Endothelial cell of umbilical vein (primary cell): Measurements from ENCODE around the gene CCL8. TPM values are rescaled to one million over a fixed set of nuclear protein-coding genes. Genes with fewer than 3 reads are reported as not detected.

Experiments
- BruUV-seq: library from RNA; stranded (reverse); fragments of 400-500 nt; replicated peaks from 2 replicates; lab custom pipeline; 2021; lab: Mats Ljungman, UMichigan
- CTCF ChIA-PET: fragments of 300-600, 350-600 bp; sonication (Branson Sonifier 250); formaldehyde crosslinking; loops from one replicate; lab custom pipeline; 2021; ENCODE audit warnings: antibody characterized with exemption, inconsistent platforms; lab: Charles Lee
- POLR2A ChIA-PET: fragments of 300-600, 350-600 bp; sonication (Branson Sonifier 250); formaldehyde crosslinking; loops from one replicate; lab custom pipeline; 2021; ENCODE audit warnings: antibody characterized with exemption, inconsistent platforms; lab: Charles Lee
- DNase-seq: peaks from one replicate; pipeline ENCODE4 v3.0.0-alpha.2; 2011; ENCODE audit warnings: low read depth, low spot score
- FAIRE-seq: peaks from 2 replicates; lab custom pipeline; 2011; peaks lifted over from hg19 to GRCh38; lab: Jason Lieb, UNC
- H2AFZ ChIP-seq: 2 replicates; pipeline ENCODE4 v1.6.0; 2012; ENCODE audit warnings: low read depth, low read length, control low read depth, inconsistent platforms
- H3K27ac ChIP-seq: 2 replicates; pipeline ENCODE4 v1.5.1; 2011; ENCODE audit warnings: low read depth, mild to moderate bottlenecking, control low read depth, low read length, moderate library complexity; ENCODE audit not compliant: insufficient read depth
- H3K27me3 ChIP-seq, 2 experiments: 2 replicates each; pipeline versions ENCODE4 v1.6.0 to v1.6.1; 2011; ENCODE audit warnings: low read length in 2 of 2, mixed read lengths in 1 of 2; ENCODE audit not compliant: control insufficient read depth in 2 of 2, insufficient read depth in 2 of 2
- H3K36me3 ChIP-seq, 2 experiments: 2 replicates in 1 of 2; 3 replicates in 1 of 2; pipeline ENCODE4 v1.5.1; 2011; ENCODE audit warnings: low read length in 2 of 2, mild to moderate bottlenecking in 1 of 2, moderate library complexity in 1 of 2; ENCODE audit not compliant: control insufficient read depth in 2 of 2, insufficient read depth in 2 of 2; ENCODE audit errors: extremely low read depth in 1 of 2
- H3K4me1 ChIP-seq: 3 replicates; pipeline ENCODE4 v1.5.1; 2011; ENCODE audit warnings: mild to moderate bottlenecking, low read length; ENCODE audit not compliant: control insufficient read depth, insufficient read depth; ENCODE audit errors: extremely low read depth
- H3K4me2 ChIP-seq: 2 replicates; pipeline ENCODE4 v1.6.1; 2011; ENCODE audit warnings: low read length, control low read depth, mixed read lengths; ENCODE audit not compliant: insufficient read depth
- H3K4me3 ChIP-seq, 3 experiments: fragments of 200-600 bp in 1 of 3; sonication (generic), shearing (Covaris generic) in 1 of 3; replicated peaks in 1 of 3; 2 replicates each; pipeline ENCODE4 v1.5.1; 2011 to 2016; ENCODE audit warnings: control low read depth in 3 of 3, low read length in 3 of 3, mild to moderate bottlenecking in 2 of 3, inconsistent platforms in 1 of 3, low read depth in 1 of 3, moderate library complexity in 1 of 3; ENCODE audit not compliant: insufficient read depth in 1 of 3
- H3K79me2 ChIP-seq: 2 replicates; pipeline ENCODE4 v1.6.0; 2012; ENCODE audit warnings: low read length, inconsistent platforms; ENCODE audit not compliant: control insufficient read depth, insufficient read depth
- H3K9ac ChIP-seq: replicated peaks from 2 replicates; pipeline ENCODE3; 2011; ENCODE audit warnings: low read length, control low read depth; ENCODE audit not compliant: insufficient read depth; ENCODE audit errors: extremely low read depth
- H3K9me1 ChIP-seq: replicated peaks from 3 replicates; pipeline ENCODE4 v1.6.0; 2011; ENCODE audit warnings: mild to moderate bottlenecking, low read length; ENCODE audit not compliant: control insufficient read depth, insufficient read depth; ENCODE audit errors: extremely low read depth
- H3K9me3 ChIP-seq: replicated peaks from 2 replicates; pipeline ENCODE4 v1.5.1; 2012; ENCODE audit warnings: low read length, inconsistent platforms; ENCODE audit not compliant: control insufficient read depth, insufficient read depth
- H4K20me1 ChIP-seq: replicated peaks from 2 replicates; pipeline ENCODE3; 2011; ENCODE audit warnings: mild to moderate bottlenecking, low read length; ENCODE audit not compliant: control insufficient read depth, insufficient read depth; ENCODE audit errors: extremely low read depth
- CTCF ChIP-seq, 2 donors: IDR thresholded peaks; 1 replicate in 1 of 2; 2 replicates in 1 of 2; pipeline ENCODE4 v1.5.1; 2011; ENCODE audit warnings: low read length in 2 of 2, mild to moderate bottlenecking in 2 of 2, moderate library complexity in 2 of 2, control low read depth in 1 of 2, inconsistent platforms in 1 of 2, low read depth in 1 of 2; ENCODE audit not compliant: insufficient read depth in 1 of 2; ENCODE audit errors: extremely low read depth in 1 of 2
- EZH2 ChIP-seq: IDR thresholded peaks from 2 replicates; pipeline ENCODE4 v1.6.1; 2012; ENCODE audit warnings: borderline replicate concordance, low read depth, mild to moderate bottlenecking, moderate library complexity, low read length, inconsistent platforms; ENCODE audit not compliant: severe bottlenecking
- FOS ChIP-seq: IDR thresholded peaks from 2 replicates; pipeline ENCODE4 v1.6.1; 2011; ENCODE audit warnings: mild to moderate bottlenecking, low read length, moderate library complexity, borderline replicate concordance; ENCODE audit not compliant: insufficient read depth
- GATA2 ChIP-seq: IDR thresholded peaks from 2 replicates; pipeline ENCODE4 v1.7.0; 2011; ENCODE audit warnings: low read depth, mild to moderate bottlenecking, moderate library complexity, mixed read lengths, low read length; ENCODE audit not compliant: insufficient read length, insufficient read depth
- JUN ChIP-seq: IDR thresholded peaks from 2 replicates; pipeline ENCODE4 v1.6.1; 2011; ENCODE audit warnings: borderline replicate concordance, low read depth; ENCODE audit not compliant: insufficient read length, insufficient read depth
- MAX ChIP-seq: IDR thresholded peaks from 2 replicates; pipeline ENCODE4 v1.6.1; 2011; ENCODE audit not compliant: insufficient read depth, insufficient read length
- MYC ChIP-seq: IDR thresholded peaks from one replicate; pipeline ENCODE4 v1.6.1; 2011; ENCODE audit warnings: mild to moderate bottlenecking, low read depth, low read length
- POLR2A ChIP-seq: IDR thresholded peaks from 2 replicates; pipeline ENCODE4 v1.6.1; 2012; ENCODE audit warnings: low read depth, mild to moderate bottlenecking, control low read depth, low read length
- POLR2AphosphoS5 ChIP-seq: IDR thresholded peaks from 2 replicates; pipeline ENCODE4 v1.6.1; 2012; ENCODE audit warnings: low read depth, mild to moderate bottlenecking, control low read depth, low read length, moderate library complexity; ENCODE audit not compliant: insufficient read depth
- dilution Hi-C: fragments of 300-500 bp; cut with MboI; formaldehyde crosslinking; loops from one replicate; pipeline ENCODE4 v1.15.0; 2019; ENCODE audit warnings: low sequenced_read_pairs; ENCODE audit not compliant: extremely low pct_ligation_motif_present
- intact Hi-C: fragments of 100-400 bp; cut with micrococcal nuclease; formaldehyde crosslinking; loops from one replicate; pipeline ENCODE4 v1.10.0; 2022
- polyA plus RNA-seq, 4 experiments: library from polyadenylated mRNA; depleted of rRNA in 3 of 4; stranded (reverse) in 3 of 4; unstranded in 1 of 4; fragments of >200 nt; gene quantifications; 2 replicates each; pipeline versions ENCODE4 v1.2.1 to v1.2.3, GENCODE V29; 2011 to 2012; ENCODE audit warnings: missing spikeins in 1 of 4
- total RNA-seq: library from RNA; stranded (reverse); gene quantifications from 2 replicates; pipeline ENCODE4 v1.2.3, GENCODE V29; 2021

The CCL8 gene
- total and polyA plus RNA-seq, 2 donors (not counting 3 experiments of a cell fraction or from before 2014, with no cell fraction given): not detected

- H3K79me2 ChIP-seq: no peaks in the 10 kb centered on the region
- peaks cover 0 to 7% of the 10 kb centered on the region in 2 experiments for H3K27me3 ChIP-seq
- POLR2A ChIA-PET: no interaction called here
- CTCF ChIA-PET: interaction anchor here (1.2 to 1.3 kb wide), 2 partner anchors 24 to 166 kb away, joined by 3 to 4 read pairs; no protein-coding TSS in a partner anchor
- no peaks in the 10 kb centered on the region for H3K36me3 ChIP-seq
- no peaks in the 10 kb centered on the region for H3K9me3 ChIP-seq
- FAIRE-seq (no peak), DNase-seq (no peak)
- no peak overlapping the region for H3K27ac ChIP-seq
- intact Hi-C loops (loop anchor here (10.0 kb wide), 1 partner anchor 403 kb away; no protein-coding TSS in a partner anchor), dilution Hi-C loops (no loop called here)
- no peaks in the 10 kb centered on the region for H3K4me1 ChIP-seq
- no peak overlapping the region for H3K9ac ChIP-seq
- H2AFZ ChIP-seq: no peak overlapping the region
- no peak for TF ChIP-seq MYC
- no peak for TF ChIP-seq CTCF (IDR thresholded peaks at IDR 0.05; ENCODE audit: extremely low read depth in 1 of 2, insufficient read depth in 1 of 2, low read depth in 1 of 2, low read length in 2 of 2)
- no peak for TF ChIP-seq JUN
- no peak for TF ChIP-seq EZH2
- no peak for TF ChIP-seq GATA2
- TF ChIP-seq FOS: no peak
- TF ChIP-seq POLR2AphosphoS5: no peak
- no peak for TF ChIP-seq POLR2A
- TF ChIP-seq MAX: no peak
- H3K9me1 ChIP-seq: no peaks in the 10 kb centered on the region
- H3K4me3 ChIP-seq: no peak overlapping the region
- no TSS peak for BruUV-seq
- no peaks in the 10 kb centered on the region for H4K20me1 ChIP-seq
- no peak overlapping the region for H3K4me2 ChIP-seq
Observed at GRCh38 chr17:34337701-34338100, 18.5 kb downstream of the CCL8 start.
